Right cardiac atrium (tissue), 5 donors: ENCODE data around the gene INSYN2B. TPM values are rescaled to one million over a fixed set of nuclear protein-coding genes. Genes with fewer than 3 reads are reported as not detected.

Experiments used
- ATAC-seq, 2 donors: fragments of 200-7000 bp; cut with Tn5 transposase; one replicate each; pipeline versions ENCODE4 v1.8.0 to v1.9.1; 2020; ENCODE audit warnings: moderate library complexity in 2 of 2, mild to moderate bottlenecking in 1 of 2
- DNase-seq, 3 donors: peaks; one replicate each; pipeline ENCODE4 v3.0.0-alpha.2; 2020
- H3K27ac ChIP-seq: one replicate; pipeline ENCODE4 v1.5.1; 2013; ENCODE audit warnings: mild to moderate bottlenecking, low read length, control low read depth, moderate library complexity
- H3K27me3 ChIP-seq: one replicate; pipeline ENCODE4 v1.6.1; 2013; ENCODE audit not compliant: control insufficient read depth, insufficient read depth
- H3K4me1 ChIP-seq: one replicate; pipeline ENCODE4 v1.6.1; 2013; ENCODE audit warnings: low read length; ENCODE audit not compliant: control insufficient read depth, insufficient read depth
- H3K4me3 ChIP-seq: one replicate; pipeline ENCODE4 v1.5.1; 2013; ENCODE audit warnings: low read length, control low read depth
- H3K9me3 ChIP-seq: one replicate; pipeline ENCODE4 v1.6.1; 2013; ENCODE audit warnings: low read length; ENCODE audit not compliant: control insufficient read depth
- WGBS: extraction: QIAGEN DNeasy Blood & Tissue Kit; methylation state at CpG from one replicate; pipeline ENCODE4 v1.1.7; 2013; 5-methylcytosine and 5-hydroxymethylcytosine counted together
- intact Hi-C, 4 donors: fragments of 100-400 bp; cut with DNase I; formaldehyde crosslinking; loops; one replicate each; pipeline versions ENCODE4 v1.11.0 to v1.14.0; 2022 to 2023
- polyA plus RNA-seq: library from polyadenylated mRNA; stranded (reverse); fragments of 200-250 nt; gene quantifications from one replicate; pipeline ENCODE4 v1.2.3, GENCODE V29; 2013
- total RNA-seq, 4 donors: library from RNA; stranded (reverse); fragmentation: NEBNext Ultra II Directional; extraction: Animal tissue kit (Norgen Biotek cat#: 25700); gene quantifications; one replicate each; pipeline ENCODE4 v1.2.1, GENCODE V29; 2021
- donor health status: healthy with polysubstance abuse.
- donor health status: DM: no; HTN: yes; CAD: no.
- donor health status: DM: no; HTN: no; CAD: no.
- donor health status: DM: no; HTN: yes; CAD: no; lungs with severe emphysema.
- donor health status: DM: yes; HTN: yes; CAD: no.

The INSYN2B gene
- total and polyA plus RNA-seq, 5 donors: 0.14 to 1.4 (median 0.25) TPM

DNA sequence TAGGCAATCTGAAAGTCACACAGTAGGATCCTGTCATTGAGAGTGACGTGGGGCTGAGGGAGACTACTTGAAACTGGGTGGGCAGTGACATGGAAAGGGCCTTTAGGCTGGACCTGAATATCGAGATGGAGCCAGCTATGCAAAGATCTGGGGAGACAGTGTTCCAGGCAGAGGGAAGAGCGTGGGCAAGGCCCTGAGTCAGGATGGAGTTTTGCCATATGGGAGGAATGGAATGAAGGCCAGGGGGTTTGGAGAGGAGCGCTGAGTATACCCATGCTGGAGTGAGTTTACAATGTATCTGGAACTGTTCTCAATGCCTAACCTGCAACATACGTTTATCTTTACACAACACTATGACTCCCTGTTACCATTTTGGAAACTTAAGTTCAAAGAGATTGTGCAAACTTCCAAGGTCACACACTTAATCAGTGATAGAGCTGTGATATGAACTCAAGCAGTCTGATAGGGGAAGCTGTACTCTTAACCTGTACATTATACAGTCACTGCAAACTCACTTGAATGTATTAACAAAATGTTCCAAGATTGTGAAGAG is 33.5 kb downstream of the INSYN2B start:
- Histone ChIP-seq H3K27ac (no peak overlapping the region), H3K9me3 (no peaks in the 10 kb centered on the region), H3K4me1 (peaks cover 8% of the 10 kb centered on the region), H3K27me3 (no peaks in the 10 kb centered on the region), H3K4me3 (no peak overlapping the region)
- ATAC-seq (no peak), DNase-seq (no peak)
- WGBS: 88% methylated on average over 5 of the region's 5 CpGs
- intact Hi-C loops: no loop called here

- DNase-seq: peak; percentile 41 to 83 (median 75)
- 27% methylated on average over 3 of the region's 3 CpGs for WGBS
- Histone ChIP-seq H3K27ac (peak overlapping the region; percentile 20), H3K27me3 (no peaks in the 10 kb centered on the region), H3K4me1 (peaks cover 8% of the 10 kb centered on the region), H3K9me3 (no peaks in the 10 kb centered on the region), H3K4me3 (no peak overlapping the region)
- peak; percentile 88 to 91 for ATAC-seq
- intact Hi-C loops: no loop called here
These were observed 34.4 kb downstream of the INSYN2B start for GRCh38 chr5:169945831-169946261.

GRCh38 chr5:169944922-169945680 is 35.2 kb downstream of the INSYN2B start:
- WGBS: 63% methylated on average over 8 of the region's 8 CpGs
- intact Hi-C loops: no loop called here
- no peaks in the 10 kb centered on the region for H3K27me3 ChIP-seq
- H3K27ac ChIP-seq: no peak overlapping the region
- H3K9me3 ChIP-seq: no peaks in the 10 kb centered on the region
- no peak for ATAC-seq
- H3K4me1 ChIP-seq: peaks cover 8% of the 10 kb centered on the region
- no peak for DNase-seq
- H3K4me3 ChIP-seq: no peak overlapping the region

GRCh38 chr5:169944115-169944514 is 36.2 kb downstream of the INSYN2B start:
- Histone ChIP-seq H3K4me1 (peaks cover 8% of the 10 kb centered on the region), H3K27ac (no peak overlapping the region), H3K9me3 (no peaks in the 10 kb centered on the region), H3K4me3 (no peak overlapping the region), H3K27me3 (no peaks in the 10 kb centered on the region)
- ATAC-seq: no peak
- no peak for DNase-seq
- 49% methylated on average over 6 of the region's 6 CpGs for WGBS
- intact Hi-C loops: no loop called here

DNA sequence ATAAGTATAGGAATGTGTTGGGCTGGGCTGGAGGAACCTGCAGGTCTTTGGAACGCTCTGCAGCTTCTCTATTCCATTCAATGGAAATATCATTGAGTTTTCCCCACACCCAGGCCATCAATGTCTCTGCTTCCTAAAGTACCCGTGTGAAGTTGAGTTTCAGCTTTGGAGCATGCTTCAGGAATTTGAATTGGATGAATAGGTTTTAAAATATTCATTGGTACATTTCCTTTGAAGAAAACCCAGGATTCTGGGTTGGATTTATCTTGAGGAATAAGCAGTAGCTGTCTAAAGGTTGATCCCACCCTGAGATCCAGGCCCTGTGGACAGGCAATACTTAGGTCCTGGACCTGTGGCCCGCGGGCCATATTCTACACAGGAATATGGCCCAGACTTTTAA is 37.3 kb downstream of the INSYN2B start:
- Histone ChIP-seq H3K4me3 (no peak overlapping the region), H3K4me1 (peaks cover 8% of the 10 kb centered on the region), H3K27ac (no peak overlapping the region), H3K27me3 (no peaks in the 10 kb centered on the region), H3K9me3 (no peaks in the 10 kb centered on the region)
- WGBS: 89% methylated on average over 4 of the region's 4 CpGs
- intact Hi-C loops: no loop called here
- ATAC-seq (no peak), DNase-seq (no peak)

DNA sequence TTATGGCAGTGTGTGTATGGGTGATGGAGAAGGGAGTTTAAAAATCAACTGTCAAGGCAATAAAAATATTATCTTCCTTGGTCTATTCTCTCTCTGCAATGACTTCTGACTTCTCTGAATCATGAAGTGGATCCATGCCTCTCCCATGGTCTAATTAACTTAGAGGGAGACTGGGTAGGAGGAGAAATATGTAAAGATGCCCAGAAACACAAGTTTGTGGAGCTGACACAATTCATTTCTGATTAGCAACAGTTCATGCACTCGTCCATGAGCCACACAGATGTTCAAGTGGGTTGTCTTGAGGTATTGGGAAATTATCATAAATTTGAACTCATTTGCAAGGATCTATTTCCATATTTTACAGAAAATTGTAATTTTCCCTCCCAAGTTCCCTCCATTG is 38.1 kb downstream of the INSYN2B start:
- ATAC-seq (no peak), DNase-seq (no peak)
- H3K4me1 ChIP-seq: peaks cover 8% of the 10 kb centered on the region
- WGBS: 72% methylated on average over 1 of the region's 1 CpG
- no peak overlapping the region for H3K27ac ChIP-seq
- H3K4me3 ChIP-seq: no peak overlapping the region
- intact Hi-C loops: no loop called here
- no peaks in the 10 kb centered on the region for H3K9me3 ChIP-seq
- H3K27me3 ChIP-seq: no peaks in the 10 kb centered on the region

DNA sequence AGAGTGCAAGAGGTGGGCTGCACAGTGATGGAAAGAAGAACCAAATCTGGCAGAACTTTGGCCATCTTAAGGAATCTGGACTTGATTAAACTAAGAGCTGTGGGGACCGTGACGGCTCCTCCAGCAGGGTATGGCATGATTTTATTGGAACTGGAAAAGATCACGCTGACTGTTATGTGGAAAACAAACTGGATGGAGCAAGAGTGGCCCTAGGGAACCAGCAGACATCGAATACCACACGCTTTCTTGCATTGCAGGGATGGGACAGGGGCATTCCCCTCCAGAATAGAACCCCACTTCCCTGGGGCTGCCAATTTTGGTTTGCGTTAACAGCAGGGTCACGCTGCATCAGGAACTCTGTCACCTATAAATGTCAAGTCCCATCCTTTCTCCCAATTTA is 38.8 kb downstream of the INSYN2B start:
- WGBS: 90% methylated on average over 7 of the region's 7 CpGs

DNA sequence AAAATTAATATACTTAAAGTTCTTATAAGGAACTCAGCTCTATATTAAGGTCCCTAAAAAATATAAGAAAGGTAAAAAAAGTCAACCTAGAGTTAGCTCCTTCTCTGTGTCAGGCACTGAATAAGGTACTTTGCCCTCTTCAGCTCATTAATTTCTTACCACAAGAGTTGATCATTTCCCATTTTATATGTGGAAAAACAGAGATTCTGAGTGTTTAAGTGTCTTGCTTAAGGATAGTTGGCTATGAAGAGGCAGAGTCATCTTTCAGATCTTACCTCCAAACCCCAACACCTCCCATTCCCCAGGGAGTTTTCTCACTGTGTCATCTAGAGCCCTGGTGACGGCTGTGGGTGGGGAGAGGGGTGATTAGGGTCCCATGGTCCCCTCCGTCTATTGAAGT is 40.6 kb downstream of the INSYN2B start:
- intact Hi-C loops: no loop called here

More for the DNA sequence above, 38.8 kb downstream of the INSYN2B start:
- intact Hi-C loops: no loop called here
- no peak overlapping the region for H3K4me3 ChIP-seq
- DNase-seq (no peak), ATAC-seq (no peak)
- peaks cover 6% of the 10 kb centered on the region for H3K4me1 ChIP-seq
- no peak overlapping the region for H3K27ac ChIP-seq
- no peaks in the 10 kb centered on the region for H3K27me3 ChIP-seq
- H3K9me3 ChIP-seq: no peaks in the 10 kb centered on the region

DNA sequence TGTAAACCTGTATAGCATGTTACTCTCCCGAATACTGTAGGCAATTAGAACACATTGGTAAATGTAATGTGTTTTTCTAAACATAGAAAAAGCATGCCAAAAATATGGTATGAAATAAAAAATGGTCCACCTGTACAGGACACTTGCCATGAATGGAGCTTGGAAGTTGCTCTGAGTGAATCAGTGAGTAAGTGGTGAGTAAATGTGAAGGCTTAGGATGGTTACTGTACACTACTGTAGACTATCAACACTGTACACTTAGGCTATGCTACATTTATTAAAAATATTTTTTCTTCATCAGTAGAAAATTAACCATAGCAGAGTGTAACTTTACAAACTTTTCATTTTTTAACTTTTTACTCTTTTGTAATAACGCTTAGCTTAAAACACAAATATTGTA is 41.9 kb downstream of the INSYN2B start:
- WGBS: 94% methylated on average over 2 of the region's 2 CpGs
- no peaks in the 10 kb centered on the region for H3K9me3 ChIP-seq
- no peak for DNase-seq
- no peak overlapping the region for H3K27ac ChIP-seq
- no peak for ATAC-seq
- no peaks in the 10 kb centered on the region for H3K27me3 ChIP-seq
- no peak overlapping the region for H3K4me3 ChIP-seq
- intact Hi-C loops: no loop called here
- no peaks in the 10 kb centered on the region for H3K4me1 ChIP-seq

More for the DNA sequence above, 40.6 kb downstream of the INSYN2B start:
- no peaks in the 10 kb centered on the region for H3K9me3 ChIP-seq
- DNase-seq (no peak), ATAC-seq (no peak)
- H3K27me3 ChIP-seq: no peaks in the 10 kb centered on the region
- H3K27ac ChIP-seq: no peak overlapping the region
- no peak overlapping the region for H3K4me3 ChIP-seq
- 86% methylated on average over 2 of the region's 2 CpGs for WGBS
- H3K4me1 ChIP-seq: no peaks in the 10 kb centered on the region

GRCh38 chr5:169935762-169936161 is 44.5 kb downstream of the INSYN2B start:
- no peak overlapping the region for H3K4me3 ChIP-seq
- H3K4me1 ChIP-seq: no peaks in the 10 kb centered on the region
- DNase-seq (no peak), ATAC-seq (no peak)
- 75% methylated on average over 5 of the region's 5 CpGs for WGBS
- H3K27ac ChIP-seq: no peak overlapping the region
- no peaks in the 10 kb centered on the region for H3K9me3 ChIP-seq
- no peaks in the 10 kb centered on the region for H3K27me3 ChIP-seq
- intact Hi-C loops: no loop called here

GRCh38 chr5:169934990-169935389 is 45.3 kb downstream of the INSYN2B start:
- Histone ChIP-seq H3K27me3 (no peaks in the 10 kb centered on the region), H3K27ac (no peak overlapping the region), H3K4me1 (no peaks in the 10 kb centered on the region), H3K4me3 (no peak overlapping the region), H3K9me3 (no peaks in the 10 kb centered on the region)
- 80% methylated on average over 7 of the region's 7 CpGs for WGBS
- intact Hi-C loops: no loop called here
- DNase-seq (no peak), ATAC-seq (no peak)
